ENCODE measurements around the gene TMEM132D. TPM values are rescaled to one million over a fixed set of nuclear protein-coding genes. Genes with fewer than 3 reads are reported as not detected.

The TMEM132D gene
- total and polyA plus RNA-seq, 7 donors = 0.01 TPM; not detected in 6

GRCh38 chr12:129701631-129702101 lies 202.2 kb downstream of the TMEM132D start:
- Histone ChIP-seq H3K27me3 (ENCODE audit: insufficient read depth in 3 of 3, low read length in 2 of 3) (no peaks in the 10 kb centered on the region), H3K36me3 (ENCODE audit: insufficient read depth in 1 of 2, low read depth in 1 of 2) (no peaks in the 10 kb centered on the region), H3K4me3 (no peak overlapping the region), H3K27ac (no peak overlapping the region), H3K9me3 (peaks cover 4% of the 10 kb centered on the region), H3K4me1 (no peaks in the 10 kb centered on the region)
- ATAC-seq (no peak), DNase-seq (no peak)
- intact Hi-C loops (cut with DNase I) = no loop called here
- no peak for TF ChIP-seq CTCF (IDR thresholded peaks at IDR 0.05)
- WGBS, 3 donors = 39 to 43% (median 41%) methylated on average over 9 of the region's 9 CpGs

- intact Hi-C loops (cut with DNase I) = no loop called here
- Histone ChIP-seq H3K4me1 (no peaks in the 10 kb centered on the region), H3K27me3 (ENCODE audit: insufficient read depth in 3 of 3, low read length in 2 of 3) (no peaks in the 10 kb centered on the region), H3K27ac (no peak overlapping the region), H3K9me3 (no peaks in the 10 kb centered on the region), H3K4me3 (no peak overlapping the region), H3K36me3 (ENCODE audit: insufficient read depth in 1 of 2, low read depth in 1 of 2) (no peaks in the 10 kb centered on the region)
- no peak for TF ChIP-seq CTCF (IDR thresholded peaks at IDR 0.05)
- 95 to 99% (median 97%) methylated on average over 22 of the region's 22 CpGs for WGBS, 3 donors
- DNase-seq (no peak), ATAC-seq (no peak)
Observed at GRCh38 chr12:129700036-129700435, 203.8 kb downstream of the TMEM132D start.

- no peak for TF ChIP-seq CTCF (IDR thresholded peaks at IDR 0.05)
- no peak overlapping the region for H3K4me3 ChIP-seq
- intact Hi-C loops (cut with DNase I) = no loop called here
- 35 to 51% (median 37%) methylated on average over 11 of the region's 11 CpGs for WGBS, 3 donors
- H3K9me3 ChIP-seq = no peaks in the 10 kb centered on the region
- no peaks in the 10 kb centered on the region for H3K27me3 ChIP-seq (ENCODE audit: insufficient read depth in 3 of 3, low read length in 2 of 3)
- H3K27ac ChIP-seq = no peak overlapping the region
- no peak for DNase-seq
- ATAC-seq = no peak
- no peaks in the 10 kb centered on the region for H3K4me1 ChIP-seq
- no peaks in the 10 kb centered on the region for H3K36me3 ChIP-seq (ENCODE audit: insufficient read depth in 1 of 2, low read depth in 1 of 2)
Observed at GRCh38 chr12:129696926-129697325, 206.9 kb downstream of the TMEM132D start.

GRCh38 chr12:129696405-129696804 lies 207.4 kb downstream of the TMEM132D start:
- Histone ChIP-seq H3K9me3 (no peaks in the 10 kb centered on the region), H3K4me1 (no peaks in the 10 kb centered on the region), H3K36me3 (ENCODE audit: insufficient read depth in 1 of 2, low read depth in 1 of 2) (no peaks in the 10 kb centered on the region), H3K27ac (no peak overlapping the region), H3K27me3 (ENCODE audit: insufficient read depth in 3 of 3, low read length in 2 of 3) (no peaks in the 10 kb centered on the region), H3K4me3 (no peak overlapping the region)
- no peak for ATAC-seq
- WGBS, 3 donors = 58 to 71% (median 62%) methylated on average over 5 of the region's 5 CpGs
- no peak for DNase-seq
- TF ChIP-seq CTCF (IDR thresholded peaks at IDR 0.05) = no peak
- intact Hi-C loops (cut with DNase I) = no loop called here

GRCh38 chr12:129693731-129694130 lies 210.1 kb downstream of the TMEM132D start:
- Histone ChIP-seq H3K4me3 (no peak overlapping the region), H3K27me3 (ENCODE audit: insufficient read depth in 3 of 3, low read length in 2 of 3) (no peaks in the 10 kb centered on the region), H3K9me3 (no peaks in the 10 kb centered on the region), H3K4me1 (no peaks in the 10 kb centered on the region), H3K27ac (no peak overlapping the region), H3K36me3 (ENCODE audit: insufficient read depth in 1 of 2, low read depth in 1 of 2) (no peaks in the 10 kb centered on the region)
- ATAC-seq (no peak), DNase-seq (no peak)
- TF ChIP-seq CTCF (IDR thresholded peaks at IDR 0.05) = no peak
- WGBS, 3 donors = 91 to 94% (median 92%) methylated on average over 8 of the region's 8 CpGs
- intact Hi-C loops (cut with DNase I) = no loop called here

Measured in psoas muscle (tissue), 8 donors.